Measurements from ENCODE around the gene C10orf105.

DNA sequence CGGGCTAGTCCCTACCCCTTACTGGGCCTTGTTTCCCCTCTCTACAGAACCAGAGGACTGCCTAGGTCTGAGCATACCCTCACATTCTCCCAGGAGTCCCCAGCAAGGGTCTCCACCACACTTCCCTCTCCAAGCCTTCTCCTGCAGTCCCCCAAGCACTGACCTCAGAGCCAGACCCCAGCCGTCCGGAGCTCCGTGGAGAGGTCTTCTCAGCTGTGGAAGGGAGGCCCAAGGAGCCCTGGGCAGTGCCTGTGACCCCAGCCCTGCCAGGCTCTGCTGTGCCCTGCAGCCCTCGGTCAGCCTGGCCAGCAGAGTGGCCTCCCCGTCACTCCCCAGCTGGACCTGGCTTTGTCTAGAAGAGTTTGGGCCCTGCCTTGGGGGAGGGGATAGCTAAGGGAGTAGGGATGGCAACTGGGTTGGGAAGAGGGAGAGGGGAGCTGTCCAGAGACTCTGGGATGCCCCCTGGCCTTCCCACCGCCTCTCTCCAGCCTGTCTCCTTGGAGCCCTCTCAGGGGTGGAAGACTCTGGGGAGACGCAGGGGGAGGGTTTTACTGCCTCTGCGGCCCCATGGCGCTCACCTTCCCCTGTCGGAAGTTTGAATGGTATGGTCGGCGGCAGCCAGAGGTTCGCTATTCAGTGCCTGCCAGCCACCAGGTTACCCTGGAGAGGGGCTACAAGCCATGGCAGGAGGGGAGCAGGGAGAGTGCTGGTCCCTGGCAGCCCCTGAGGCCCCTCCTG, at the start of gene C10orf105:
- TF ChIP-seq SUZ12 (IDR thresholded peaks at IDR 0.05; ENCODE audit: extremely low read depth, insufficient read depth, insufficient read length) (no peak), ZNF274 (IDR thresholded peaks at IDR 0.05; ENCODE audit: low read depth, low read length) (no peak), YY1 (IDR thresholded peaks at IDR 0.05; ENCODE audit: insufficient read depth, insufficient read length) (no peak)
